ENCODE data around the gene CD163L1. TPM values are rescaled to one million over a fixed set of nuclear protein-coding genes. Genes with fewer than 3 reads are reported as not detected.

Gene CD163L1
- total RNA-seq, 1 experiment from 2014 or later: 13.4 TPM

DNA sequence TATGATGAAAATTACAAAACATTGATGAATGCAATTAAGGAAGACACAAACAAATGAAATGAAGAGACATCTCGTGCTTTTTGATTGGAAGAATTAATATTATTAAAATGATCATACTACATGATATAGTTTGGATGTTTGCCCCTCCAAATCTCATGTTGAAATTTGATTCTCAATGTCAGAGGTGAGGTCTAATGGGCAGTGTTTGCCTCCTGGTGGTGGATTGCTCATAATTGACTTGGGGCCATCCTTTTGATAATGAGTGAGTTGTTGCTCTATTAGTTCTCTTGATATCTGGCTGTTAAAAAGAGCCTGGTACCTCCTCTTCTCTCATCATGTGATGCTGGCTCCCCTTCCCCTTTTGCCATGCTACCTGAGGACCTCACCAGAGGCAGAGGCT lies 56.7 kb downstream of the CD163L1 start:
- CTCF ChIA-PET: no interaction called here
- Mint-ChIP-seq H3K4me3 (ENCODE audit: low read depth, unreplicated experiment) (no peak overlapping the region), H3K9me3 (ENCODE audit: low read depth, unreplicated experiment) (peaks cover 2% of the 10 kb centered on the region), H3K27ac (ENCODE audit: unreplicated experiment) (no peak overlapping the region), H3K27me3 (ENCODE audit: unreplicated experiment) (peaks cover 55% of the 10 kb centered on the region), H3K4me1 (ENCODE audit: low read depth, unreplicated experiment) (no peaks in the 10 kb centered on the region), H3K36me3 (ENCODE audit: insufficient read depth, unreplicated experiment) (no peaks in the 10 kb centered on the region)
- no TSS peak for BruUV-seq (replicated peaks)
- no peak for TF ChIP-seq CTCF (IDR thresholded peaks at IDR 0.05; ENCODE audit: unreplicated experiment)
- no peak for DNase-seq
- intact Hi-C loops (cut with micrococcal nuclease; ENCODE audit: unreplicated experiment): no loop called here

DNA sequence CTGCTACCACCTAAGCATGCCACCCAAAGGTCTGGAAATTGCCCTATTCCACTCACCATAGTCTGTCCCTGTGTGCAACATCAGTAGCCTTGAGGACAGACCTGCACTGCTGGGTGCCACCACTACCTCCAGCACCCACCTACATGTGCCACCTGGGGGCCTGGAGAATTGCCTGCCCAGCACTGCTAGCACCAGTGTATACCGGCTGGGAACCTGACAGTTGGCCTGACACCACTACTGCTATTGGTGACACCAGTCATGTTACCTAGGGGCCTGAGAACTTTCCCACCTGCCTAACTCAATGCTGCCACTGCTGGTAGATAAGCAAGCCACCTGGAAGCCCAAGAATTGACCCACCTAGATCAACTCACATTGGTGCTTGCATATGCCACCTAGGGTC lies 60.8 kb downstream of the CD163L1 start:
- BruUV-seq (replicated peaks): no TSS peak
- Mint-ChIP-seq H3K36me3 (ENCODE audit: insufficient read depth, unreplicated experiment) (no peaks in the 10 kb centered on the region), H3K9me3 (ENCODE audit: low read depth, unreplicated experiment) (peaks cover 2% of the 10 kb centered on the region), H3K27ac (ENCODE audit: unreplicated experiment) (no peak overlapping the region), H3K27me3 (ENCODE audit: unreplicated experiment) (peaks cover 21% of the 10 kb centered on the region), H3K4me1 (ENCODE audit: low read depth, unreplicated experiment) (no peaks in the 10 kb centered on the region), H3K4me3 (ENCODE audit: low read depth, unreplicated experiment) (no peak overlapping the region)
- CTCF ChIA-PET: no interaction called here
- no peak for DNase-seq
- no peak for TF ChIP-seq CTCF (IDR thresholded peaks at IDR 0.05; ENCODE audit: unreplicated experiment)
- intact Hi-C loops (cut with micrococcal nuclease; ENCODE audit: unreplicated experiment): no loop called here

DNA sequence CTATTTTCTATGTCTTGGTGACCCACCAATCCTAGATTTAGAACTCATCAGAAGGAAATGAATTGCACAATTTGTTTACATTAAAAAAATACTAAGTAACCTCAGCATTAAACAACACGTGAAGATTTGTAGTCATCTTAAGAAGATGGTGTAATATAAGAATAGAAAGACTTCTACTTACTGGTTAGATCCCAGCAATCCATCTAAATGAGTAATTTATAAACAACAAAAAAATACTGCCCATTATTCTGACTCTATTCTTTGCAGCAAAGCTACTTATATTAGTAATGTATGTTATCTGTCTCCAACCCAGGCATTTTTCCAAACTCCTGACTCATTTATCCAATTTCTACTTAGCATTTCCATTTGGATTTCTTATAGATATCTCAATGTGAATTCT lies 67.8 kb downstream of the CD163L1 start:
- Mint-ChIP-seq H3K4me3 (ENCODE audit: low read depth, unreplicated experiment) (no peak overlapping the region), H3K36me3 (ENCODE audit: insufficient read depth, unreplicated experiment) (no peaks in the 10 kb centered on the region), H3K9me3 (ENCODE audit: low read depth, unreplicated experiment) (no peaks in the 10 kb centered on the region), H3K27ac (ENCODE audit: unreplicated experiment) (no peak overlapping the region), H3K27me3 (ENCODE audit: unreplicated experiment) (no peaks in the 10 kb centered on the region), H3K4me1 (ENCODE audit: low read depth, unreplicated experiment) (peaks cover 9% of the 10 kb centered on the region)
- no peak for TF ChIP-seq CTCF (IDR thresholded peaks at IDR 0.05; ENCODE audit: unreplicated experiment)
- no TSS peak for BruUV-seq (replicated peaks)
- intact Hi-C loops (cut with micrococcal nuclease; ENCODE audit: unreplicated experiment): no loop called here
- CTCF ChIA-PET: no interaction called here
- DNase-seq: no peak

- no TSS peak for BruUV-seq (replicated peaks)
- no peaks in the 10 kb centered on the region for H3K36me3 Mint-ChIP-seq (ENCODE audit: insufficient read depth, unreplicated experiment)
- no peak overlapping the region for H3K27ac Mint-ChIP-seq (ENCODE audit: unreplicated experiment)
- H3K27me3 Mint-ChIP-seq (ENCODE audit: unreplicated experiment): no peaks in the 10 kb centered on the region
- no peak for DNase-seq
- no peak overlapping the region for H3K4me3 Mint-ChIP-seq (ENCODE audit: low read depth, unreplicated experiment)
- intact Hi-C loops (cut with micrococcal nuclease; ENCODE audit: unreplicated experiment): loop anchor here (2.0 kb wide), 1 partner anchor 86 kb away; no protein-coding TSS in a partner anchor
- peaks cover 2% of the 10 kb centered on the region for H3K9me3 Mint-ChIP-seq (ENCODE audit: low read depth, unreplicated experiment)
- CTCF ChIA-PET: no interaction called here
- H3K4me1 Mint-ChIP-seq (ENCODE audit: low read depth, unreplicated experiment): peaks cover 11% of the 10 kb centered on the region
- TF ChIP-seq CTCF (IDR thresholded peaks at IDR 0.05; ENCODE audit: unreplicated experiment): no peak
These were observed 68.8 kb downstream of the CD163L1 start for GRCh38 chr12:7375145-7375543.

All from Calu3 (cell line).